GM12878 (cell line): ENCODE results near the gene TUBA1B. TPM values are rescaled to one million over a fixed set of nuclear protein-coding genes. Genes with fewer than 3 reads are reported as not detected.

ENCODE experiments used
- ATAC-seq: fragments of 200-7000 bp; cut with Tn5 transposase; 3 replicates; pipeline ENCODE4 v1.9.1; 2020; ENCODE audit warnings: mild to moderate bottlenecking, moderate library complexity
- BruUV-seq: library from RNA; stranded (reverse); fragments of 400-500 nt; replicated peaks from 2 replicates; lab custom pipeline; 2021; lab: Mats Ljungman, UMichigan
- CTCF ChIA-PET: fragments of 300-600 bp; sonication (Branson Sonifier 250); formaldehyde crosslinking; extraction: SDS; loops from one replicate; lab custom pipeline; 2021; ENCODE audit warnings: inconsistent platforms; lab: Yijun Ruan, JAX
- POLR2A ChIA-PET: fragments of 350-600 bp; formaldehyde crosslinking; extraction: SDS; loops from one replicate; lab custom pipeline; 2021; ENCODE audit warnings: inconsistent platforms; lab: Charles Lee
- RAD21 ChIA-PET: fragments of 300-600 bp; sonication (Branson Sonifier 250); formaldehyde crosslinking; loops from one replicate; lab custom pipeline; 2023; ENCODE audit warnings: antibody characterized with exemption; ENCODE audit not compliant: unreplicated experiment; lab: Charles Lee
- SMC1A ChIA-PET: fragments of 300-600 bp; sonication (Branson Sonifier 250); formaldehyde crosslinking; loops from one replicate; lab custom pipeline; 2023; ENCODE audit not compliant: unreplicated experiment, uncharacterized antibody; lab: Charles Lee
- DNase-seq: peaks from one replicate; pipeline ENCODE4 v3.0.0-alpha.2; 2011; ENCODE audit warnings: low read depth, low spot score
- FAIRE-seq: peaks from 3 replicates; lab custom pipeline; 2011; peaks lifted over from hg19 to GRCh38; lab: Jason Lieb, UNC
- H2AFZ ChIP-seq: 2 replicates; pipeline ENCODE4 v1.6.0; 2011; ENCODE audit warnings: low read depth, low read length, control low read depth; ENCODE audit not compliant: control insufficient read depth
- H3K27ac ChIP-seq: 2 replicates; pipeline ENCODE4 v1.5.1; 2011; ENCODE audit warnings: control low read depth; ENCODE audit not compliant: control insufficient read depth, insufficient read depth
- H3K27me3 ChIP-seq, 2 experiments: replicated peaks in 1 of 2; 2 replicates each; pipeline versions ENCODE4 v1.6.0 to v1.6.1; 2011; ENCODE audit warnings: low read length in 1 of 2; ENCODE audit not compliant: control insufficient read depth in 2 of 2, insufficient read depth in 2 of 2
- H3K36me3 ChIP-seq, 2 experiments: 2 replicates each; pipeline ENCODE4 v1.5.1; 2011; ENCODE audit warnings: low read length in 1 of 2; ENCODE audit not compliant: control insufficient read depth in 2 of 2, insufficient read depth in 2 of 2
- H3K4me1 ChIP-seq: 2 replicates; pipeline ENCODE4 v1.6.1; 2011; ENCODE audit warnings: mild to moderate bottlenecking, low read length, moderate library complexity, mixed read lengths; ENCODE audit not compliant: control insufficient read depth, insufficient read depth
- H3K4me2 ChIP-seq: 2 replicates; pipeline ENCODE4 v1.6.0; 2011; ENCODE audit warnings: control low read depth; ENCODE audit not compliant: control insufficient read depth, insufficient read depth
- H3K4me3 ChIP-seq: fragments of 200-600 bp; sonication (generic); 2 replicates; pipeline ENCODE4 v1.5.1; 2016
- H3K79me2 ChIP-seq: 2 replicates; pipeline ENCODE4 v1.6.0; 2011; ENCODE audit warnings: low read length; ENCODE audit not compliant: control insufficient read depth, insufficient read depth
- H3K9ac ChIP-seq: 2 replicates; pipeline ENCODE4 v1.8.0; 2011; ENCODE audit warnings: low read length, control low read depth, mixed read lengths; ENCODE audit not compliant: control insufficient read depth, insufficient read depth
- H3K9me3 ChIP-seq: replicated peaks from 3 replicates; pipeline ENCODE4 v1.5.1; 2011; ENCODE audit warnings: mild to moderate bottlenecking, low read length; ENCODE audit not compliant: control insufficient read depth, insufficient read depth
- H4K20me1 ChIP-seq: 2 replicates; pipeline ENCODE4 v1.6.0; 2011; ENCODE audit not compliant: control insufficient read depth, insufficient read depth
- ASH2L ChIP-seq: fragments of 300-600, 200-600 bp; sonication (generic); IDR thresholded peaks from 2 replicates; pipeline ENCODE4 v1.6.1; 2017; ENCODE audit warnings: low read depth, mild to moderate bottlenecking, borderline replicate concordance
- BRCA1 ChIP-seq: IDR thresholded peaks from 2 replicates; pipeline ENCODE4 v1.6.1; 2011; ENCODE audit warnings: low read depth, low read length, improper control_type of control experiment
- CTCF ChIP-seq, 3 experiments: IDR thresholded peaks in 2 of 3; conservative IDR thresholded peaks in 1 of 3; 2 replicates each; pipeline ENCODE4 v1.5.1; 2011; ENCODE audit warnings: low read depth in 3 of 3, low read length in 3 of 3, mild to moderate bottlenecking in 3 of 3, control low read depth in 2 of 3, moderate library complexity in 2 of 3, inconsistent platforms in 1 of 3, mixed read lengths in 1 of 3; ENCODE audit not compliant: control insufficient read depth in 2 of 3, insufficient read depth in 1 of 3; ENCODE audit errors: extremely low read depth in 1 of 3
- GATAD2B ChIP-seq: fragments of 450-650 bp; conservative IDR thresholded peaks from 2 replicates; pipeline ENCODE4 v1.6.1; 2017; ENCODE audit warnings: low read depth, mild to moderate bottlenecking, moderate library complexity
- KAT2A ChIP-seq: conservative IDR thresholded peaks from 2 replicates; pipeline ENCODE4 v1.6.1; 2011; ENCODE audit warnings: low read depth, low read length; ENCODE audit not compliant: control insufficient read depth
- NFXL1 ChIP-seq: fragments of 450-650 bp; IDR thresholded peaks from 2 replicates; pipeline ENCODE4 v1.6.1; 2017; ENCODE audit warnings: antibody characterized with exemption, mild to moderate bottlenecking, borderline replicate concordance
- NR2C1 ChIP-seq: fragments of 450-650 bp; IDR thresholded peaks from 2 replicates; pipeline ENCODE4 v1.6.1; 2017; ENCODE audit warnings: antibody characterized with exemption, mild to moderate bottlenecking, moderate library complexity
- POLR2AphosphoS2 ChIP-seq: IDR thresholded peaks from 2 replicates; pipeline ENCODE4 v1.6.1; 2011; ENCODE audit warnings: low read depth, mild to moderate bottlenecking, low read length, improper control_type of control experiment, moderate library complexity
- POLR2AphosphoS5 ChIP-seq: IDR thresholded peaks from 2 replicates; pipeline ENCODE4 v1.6.1; 2011; ENCODE audit warnings: mild to moderate bottlenecking, low read length, inconsistent platforms
- STAT3 ChIP-seq: IDR thresholded peaks from 2 replicates; pipeline ENCODE4 v1.6.1; 2011; ENCODE audit warnings: low read depth, low read length, improper control_type of control experiment
- SUPT20H ChIP-seq: IDR thresholded peaks from 2 replicates; pipeline ENCODE4 v1.6.1; 2011; ENCODE audit warnings: low read depth, mild to moderate bottlenecking, low read length, moderate library complexity, borderline replicate concordance; ENCODE audit not compliant: control insufficient read depth
- WGBS: methylation state at CpG from one replicate; pipeline ENCODE4 v1.1.6; 2016; ENCODE audit warnings: low lambda C conversion rate; ENCODE audit not compliant: insufficient replicate concordance, insufficient coverage; ENCODE audit errors: missing lambda C conversion rate; 5-methylcytosine and 5-hydroxymethylcytosine counted together
- in situ Hi-C: fragments of 300-500 bp; cut with MboI; formaldehyde crosslinking; loops from 9 replicates; pipeline ENCODE4 v1.14.3; 2018; ENCODE audit warnings: mixed read lengths
- intact Hi-C: fragments of 100-400 bp; cut with micrococcal nuclease; formaldehyde crosslinking; loops from one replicate; pipeline ENCODE4 v1.14.2; 2022; ENCODE audit not compliant: unreplicated experiment
- polyA plus RNA-seq, 11 experiments: library from polyadenylated mRNA; depleted of rRNA in 4 of 11; unstranded in 6 of 11; stranded (reverse) in 5 of 11; fragments of >200 nt; fragmentation: Nextera tagmentation in 4 of 11; fragmentation: Illumina TruSeq in 1 of 11; extraction: Ambion mirVana in 4 of 11; extraction: Trizol in 1 of 11; gene quantifications; 1 replicate in 1 of 11; 2 replicates in 10 of 11; pipeline versions ENCODE4 v1.2.1 to v1.2.3, GENCODE V29; 2011 to 2016; ENCODE audit warnings: inconsistent platforms in 2 of 11, missing spikeins in 2 of 11, low read depth in 1 of 11
- total RNA-seq, 4 experiments: library from RNA; depleted of rRNA in 3 of 4; stranded (reverse); fragments of >200 nt in 3 of 4; fragmentation: Illumina TruSeq in 1 of 4; extraction: Trizol in 1 of 4; gene quantifications; 2 replicates each; pipeline versions ENCODE4 v1.2.1 to v1.2.3, GENCODE V29; 2013 to 2021

The TUBA1B gene
- total and polyA plus RNA-seq, 10 of the 15 experiments (the other 5 are each of a cell fraction or from before 2014, with no cell fraction given), result 2,328 to 4,712 (median 3,552) TPM

- DNase-seq, result no peak
- 71% methylated on average over 2 of the region's 2 CpGs for WGBS
- ATAC-seq, result no peak
- TF ChIP-seq POLR2AphosphoS5 (no peak), BRCA1 (no peak), POLR2AphosphoS2 (no peak), ASH2L (no peak), NFXL1 (no peak), NR2C1 (no peak), STAT3 (no peak), CTCF (IDR thresholded peaks at IDR 0.05 in 2 of 3, conservative IDR thresholded peaks at IDR 0.05 in 1 of 3; ENCODE audit: control insufficient read depth in 2 of 3, extremely low read depth in 1 of 3, insufficient read depth in 1 of 3, low read depth in 3 of 3, low read length in 3 of 3) (no peak), SUPT20H (no peak), KAT2A (no peak), GATAD2B (no peak)
- Histone ChIP-seq H2AFZ (no peak overlapping the region), H3K9me3 (no peaks in the 10 kb centered on the region), H4K20me1 (no peaks in the 10 kb centered on the region), H3K27ac (no peak overlapping the region), H3K4me3 (no peak overlapping the region), H3K4me2 (no peak overlapping the region), H3K79me2 (peaks cover 1% of the 10 kb centered on the region), H3K27me3 (no peaks in the 10 kb centered on the region), H3K4me1 (peaks cover under 1% of the 10 kb centered on the region; the same call in 1 of the 2 replicates), H3K36me3 (no peaks in the 10 kb centered on the region; a peak in 1 of 4 replicates), H3K9ac (no peak overlapping the region)
- ChIA-PET SMC1A (interaction anchor here (0.8 kb wide), 1 partner anchor 61 kb away, joined by 3 read pairs; no protein-coding TSS in a partner anchor), RAD21 (no interaction called here), POLR2A (interaction anchor here (0.8 to 1.5 kb wide), 2 partner anchors 9 to 21 kb away, joined by 3 read pairs; no protein-coding TSS in a partner anchor), CTCF (interaction anchor here (1.2 to 2.4 kb wide), 4 partner anchors 9 to 51 kb away, joined by 3 to 8 read pairs (median 4); no protein-coding TSS in a partner anchor)
- no peak for FAIRE-seq
- in situ Hi-C loops, result no loop called here
- intact Hi-C loops, result loop anchor here (2.0 kb wide), 1 partner anchor 52 kb away; no protein-coding TSS in a partner anchor
- no TSS peak for BruUV-seq
Observed at GRCh38 chr12:49138999-49139398, 7.8 kb upstream of the TUBA1B start.
